OCI-LY3 (cell line): ENCODE measurements around the gene NKAIN4.

Experiments
- H2AFZ ChIP-seq: fragments of 200-600, 300-600 bp; shearing (Covaris generic); 2 replicates; pipeline ENCODE4 v1.6.0; 2014; ENCODE audit warnings: antibody characterized with exemption, low read depth, low read length
- H3K27ac ChIP-seq: fragments of 200-600, 300-600 bp; sonication (generic); 2 replicates; pipeline ENCODE4 v1.5.1; 2014; ENCODE audit warnings: mild to moderate bottlenecking, low read length, moderate library complexity, mixed read lengths
- H3K27me3 ChIP-seq: fragments of 200-600, 300-600 bp; sonication (generic); 2 replicates; pipeline ENCODE4 v1.6.1; 2014; ENCODE audit warnings: low read depth, low read length, mixed read lengths
- H3K36me3 ChIP-seq: fragments of 200-600, 300-600 bp; sonication (generic); replicated peaks from 2 replicates; pipeline ENCODE3; 2014; ENCODE audit warnings: low read depth, low read length, mixed read lengths
- H3K4me1 ChIP-seq: fragments of 300-600, 200-600 bp; sonication (generic); 2 replicates; pipeline ENCODE4 v1.6.1; 2014; ENCODE audit warnings: low read length, mixed read lengths
- H3K4me2 ChIP-seq: fragments of 200-600, 300-600 bp; sonication (generic); 2 replicates; pipeline ENCODE4 v1.6.1; 2014; ENCODE audit warnings: low read length, mixed read lengths
- H3K4me3 ChIP-seq: fragments of 300-600, 200-600 bp; sonication (generic); 2 replicates; pipeline ENCODE4 v1.5.1; 2014; ENCODE audit warnings: antibody characterized with exemption, mild to moderate bottlenecking, low read length, moderate library complexity
- H3K79me2 ChIP-seq: fragments of 300-600, 200-600 bp; shearing (Covaris generic); 2 replicates; pipeline ENCODE4 v1.6.1; 2014; ENCODE audit warnings: mild to moderate bottlenecking, low read length, mixed read lengths
- H3K9ac ChIP-seq: fragments of 300-600, 200-600 bp; shearing (Covaris generic); 2 replicates; pipeline ENCODE4 v1.6.0; 2014; ENCODE audit warnings: mild to moderate bottlenecking, low read length, moderate library complexity
- H3K9me3 ChIP-seq: fragments of 200-600, 300-600 bp; shearing (Covaris generic); 2 replicates; pipeline ENCODE4 v1.6.1; 2014; ENCODE audit warnings: low read length, mixed read lengths; ENCODE audit not compliant: insufficient read depth
- H4K20me1 ChIP-seq: fragments of 200-600, 300-600 bp; sonication (generic); 2 replicates; pipeline ENCODE4 v1.6.1; 2016; ENCODE audit warnings: low read length, mixed read lengths; ENCODE audit not compliant: insufficient read depth
- EZH2phosphoT487 ChIP-seq: fragments of 200-600 bp; shearing (Covaris generic); IDR thresholded peaks from 2 replicates; pipeline ENCODE4 v1.6.1; 2018; ENCODE audit warnings: antibody characterized with exemption, mixed run types, low read depth
- TF ChIP-seq, protein P1 (sequence below): fragments of 200-600, 300-600 bp; sonication (generic); IDR thresholded peaks from 2 replicates; pipeline ENCODE4 v1.5.1; 2014; ENCODE audit warnings: antibody characterized with exemption, low read length, low read depth

The NKAIN4 gene

DNA sequence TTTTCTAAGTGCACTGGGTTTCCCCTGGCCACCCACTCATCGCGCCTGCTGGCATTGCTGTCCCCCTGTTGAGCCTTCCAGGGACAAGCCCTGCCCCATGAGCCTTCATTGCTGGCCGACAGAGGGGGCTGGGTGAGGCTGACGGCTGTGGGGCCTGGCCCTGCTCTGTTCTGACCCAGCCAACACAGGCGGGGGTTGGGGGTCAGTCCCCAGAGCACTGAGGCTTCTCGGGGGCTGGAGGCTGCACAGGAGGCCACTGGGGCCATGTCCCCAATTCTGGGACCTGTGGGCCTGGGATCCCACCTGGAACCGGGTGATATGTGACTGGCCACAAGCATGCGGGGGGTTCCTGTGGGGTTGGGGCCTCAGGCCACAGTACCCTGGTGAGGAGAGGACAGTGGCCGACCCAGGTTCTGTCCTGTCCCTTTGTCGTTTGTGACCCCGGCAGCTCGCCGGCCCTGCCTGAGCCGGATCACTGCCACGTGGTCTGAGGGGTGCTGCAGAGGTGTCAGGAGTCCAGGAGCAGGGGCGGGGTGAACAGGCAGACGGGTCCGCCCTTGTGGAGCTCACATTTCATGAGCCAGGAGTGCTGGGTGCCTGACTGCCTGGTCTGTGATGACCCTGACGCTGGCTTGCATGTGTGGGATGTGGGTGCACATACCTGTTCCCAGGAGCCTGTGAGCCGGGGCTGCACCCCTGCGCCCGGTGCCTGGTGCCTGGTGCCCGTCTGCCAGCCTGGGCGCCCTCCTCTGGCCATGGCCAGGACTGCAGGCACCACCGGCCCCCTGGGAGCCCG, 36.6 kb upstream of the NKAIN4 start:
- H3K4me2 ChIP-seq, result peak overlapping the region; percentile 14
- peaks cover 9% of the 10 kb centered on the region for H3K36me3 ChIP-seq
- H3K9me3 ChIP-seq, result no peaks in the 10 kb centered on the region
- no peak overlapping the region for H2AFZ ChIP-seq
- H4K20me1 ChIP-seq, result no peaks in the 10 kb centered on the region
- no peak overlapping the region for H3K27ac ChIP-seq
- TF ChIP-seq, protein P1, sequence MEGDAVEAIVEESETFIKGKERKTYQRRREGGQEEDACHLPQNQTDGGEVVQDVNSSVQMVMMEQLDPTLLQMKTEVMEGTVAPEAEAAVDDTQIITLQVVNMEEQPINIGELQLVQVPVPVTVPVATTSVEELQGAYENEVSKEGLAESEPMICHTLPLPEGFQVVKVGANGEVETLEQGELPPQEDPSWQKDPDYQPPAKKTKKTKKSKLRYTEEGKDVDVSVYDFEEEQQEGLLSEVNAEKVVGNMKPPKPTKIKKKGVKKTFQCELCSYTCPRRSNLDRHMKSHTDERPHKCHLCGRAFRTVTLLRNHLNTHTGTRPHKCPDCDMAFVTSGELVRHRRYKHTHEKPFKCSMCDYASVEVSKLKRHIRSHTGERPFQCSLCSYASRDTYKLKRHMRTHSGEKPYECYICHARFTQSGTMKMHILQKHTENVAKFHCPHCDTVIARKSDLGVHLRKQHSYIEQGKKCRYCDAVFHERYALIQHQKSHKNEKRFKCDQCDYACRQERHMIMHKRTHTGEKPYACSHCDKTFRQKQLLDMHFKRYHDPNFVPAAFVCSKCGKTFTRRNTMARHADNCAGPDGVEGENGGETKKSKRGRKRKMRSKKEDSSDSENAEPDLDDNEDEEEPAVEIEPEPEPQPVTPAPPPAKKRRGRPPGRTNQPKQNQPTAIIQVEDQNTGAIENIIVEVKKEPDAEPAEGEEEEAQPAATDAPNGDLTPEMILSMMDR, result peak; percentile 57
- no peak for TF ChIP-seq EZH2phosphoT487
- no peaks in the 10 kb centered on the region for H3K4me1 ChIP-seq
- no peaks in the 10 kb centered on the region for H3K79me2 ChIP-seq
- no peak overlapping the region for H3K9ac ChIP-seq
- H3K4me3 ChIP-seq, result no peak overlapping the region
- H3K27me3 ChIP-seq, result no peaks in the 10 kb centered on the region

DNA sequence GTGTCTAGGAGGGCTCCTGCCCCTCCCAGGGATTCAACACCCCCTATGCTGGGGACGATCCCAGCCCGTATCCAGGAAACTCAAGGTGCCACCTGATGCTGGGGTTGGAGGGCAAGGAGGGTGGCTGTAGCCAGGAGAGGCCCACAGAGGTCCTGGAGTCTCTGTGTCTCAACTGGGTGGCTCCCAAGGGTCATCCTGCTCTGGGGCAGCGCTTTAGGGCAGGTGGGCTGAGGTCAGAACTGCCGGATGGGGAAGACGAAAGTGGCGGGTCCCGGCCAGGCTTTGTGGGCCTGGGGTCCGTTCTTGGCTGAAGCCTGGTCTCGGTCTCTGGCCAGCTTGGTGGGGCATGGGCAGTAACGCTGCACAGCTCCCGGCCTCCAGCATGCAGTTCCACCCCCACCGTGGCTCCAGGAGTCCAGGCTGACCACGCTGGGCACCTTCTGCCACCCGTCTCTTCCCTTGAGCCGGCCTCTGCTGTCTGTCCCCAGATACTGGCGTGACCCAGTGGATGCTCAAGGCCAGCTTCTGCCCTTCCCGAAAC, 35.9 kb upstream of the NKAIN4 start:
- H3K9me3 ChIP-seq, result no peaks in the 10 kb centered on the region
- no peak overlapping the region for H3K9ac ChIP-seq
- peaks cover 9% of the 10 kb centered on the region for H3K36me3 ChIP-seq
- H3K4me1 ChIP-seq, result no peaks in the 10 kb centered on the region
- H3K4me2 ChIP-seq, result no peak overlapping the region
- no peak overlapping the region for H2AFZ ChIP-seq
- H3K79me2 ChIP-seq, result no peaks in the 10 kb centered on the region
- no peak overlapping the region for H3K4me3 ChIP-seq
- TF ChIP-seq EZH2phosphoT487, result no peak
- TF ChIP-seq, protein P1, result no peak
- no peaks in the 10 kb centered on the region for H4K20me1 ChIP-seq
- no peak overlapping the region for H3K27ac ChIP-seq
- H3K27me3 ChIP-seq, result no peaks in the 10 kb centered on the region

DNA sequence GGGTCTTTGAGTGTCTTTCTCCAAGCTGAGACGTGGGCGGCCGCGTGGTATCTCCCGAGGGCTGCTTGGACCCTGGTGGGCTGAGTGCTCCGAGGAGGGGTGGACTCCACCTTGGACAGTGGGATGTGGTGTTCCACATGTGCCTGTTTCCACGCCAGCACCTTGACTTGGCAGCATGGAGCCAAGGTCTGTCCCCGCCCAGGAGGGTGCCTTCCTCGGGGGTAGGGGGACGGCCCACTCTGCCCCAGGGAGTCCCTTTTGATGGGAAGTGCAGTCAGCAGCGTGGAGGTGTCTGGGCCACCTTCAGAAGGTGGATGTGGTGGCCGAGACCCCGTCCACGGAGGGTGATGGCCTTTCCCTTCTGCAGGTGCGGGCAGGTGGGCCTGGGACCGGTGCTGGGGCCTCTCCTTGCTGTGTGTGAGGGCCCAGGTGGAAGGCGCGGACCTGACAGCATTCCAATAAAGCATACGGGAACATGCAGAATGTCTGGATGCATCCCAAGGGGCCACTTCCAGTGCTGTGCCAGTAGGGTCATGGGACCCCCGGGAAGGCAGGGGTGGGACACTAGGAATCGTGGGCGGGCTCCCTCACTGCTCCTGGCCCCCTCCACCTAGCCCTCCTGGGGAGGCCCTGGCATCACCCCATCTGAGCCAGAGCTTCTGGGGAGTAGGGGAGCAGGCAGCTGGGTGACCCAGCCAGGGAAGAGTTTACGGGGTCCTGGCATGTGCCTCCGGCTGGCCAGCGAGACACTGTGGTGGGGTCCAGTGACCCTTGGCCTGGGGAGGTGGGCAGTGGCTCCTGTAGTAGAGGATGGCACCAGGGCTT, 35.3 kb upstream of the NKAIN4 start:
- H2AFZ ChIP-seq, result no peak overlapping the region
- TF ChIP-seq EZH2phosphoT487, result no peak
- TF ChIP-seq, protein P1, result no peak
- H3K4me1 ChIP-seq, result no peaks in the 10 kb centered on the region
- no peaks in the 10 kb centered on the region for H3K79me2 ChIP-seq
- no peaks in the 10 kb centered on the region for H3K27me3 ChIP-seq
- no peaks in the 10 kb centered on the region for H3K9me3 ChIP-seq
- H3K27ac ChIP-seq, result no peak overlapping the region
- H3K9ac ChIP-seq, result no peak overlapping the region
- no peak overlapping the region for H3K4me2 ChIP-seq
- no peaks in the 10 kb centered on the region for H4K20me1 ChIP-seq
- no peak overlapping the region for H3K4me3 ChIP-seq
- H3K36me3 ChIP-seq, result peaks cover 9% of the 10 kb centered on the region
